Body of pancreas (tissue), 4 donors: ENCODE results near the gene RASGRF1. TPM values are rescaled to one million over a fixed set of nuclear protein-coding genes. Genes with fewer than 3 reads are reported as not detected.

Experiments used
- ATAC-seq: fragments of 150-250 bp; one replicate; pipeline ENCODE4 v1.9.1; 2016
- DNase-seq, 4 donors: peaks; one replicate each; pipeline ENCODE4 v3.0.0-alpha.2; 2019
- H3K27ac ChIP-seq, 4 donors: fragments of 200-600 bp; sonication (generic); 1 replicate in 3 of 4; 2 replicates in 1 of 4; pipeline versions ENCODE4 v1.5.1 to v1.6.1; 2016 to 2019; ENCODE audit warnings: mild to moderate bottlenecking in 1 of 4, mixed read lengths in 1 of 4, moderate library complexity in 1 of 4
- H3K27me3 ChIP-seq, 2 donors: fragments of 200-600 bp; sonication (generic); one replicate each; pipeline ENCODE4 v1.6.0; 2016; ENCODE audit warnings: mild to moderate bottlenecking in 1 of 2
- H3K36me3 ChIP-seq, 2 donors: fragments of 200-600 bp; sonication (generic); replicated peaks in 1 of 2; 2 replicates each; pipeline ENCODE4 v1.5.1; 2016; ENCODE audit warnings: low read depth in 2 of 2; ENCODE audit not compliant: insufficient read depth in 1 of 2
- H3K4me1 ChIP-seq: fragments of 200-600 bp; sonication (generic); one replicate; pipeline ENCODE4 v1.6.0; 2016
- H3K4me3 ChIP-seq, 2 donors: fragments of 200-600 bp; sonication (generic); 1 replicate in 1 of 2; 2 replicates in 1 of 2; pipeline ENCODE4 v1.5.1; 2016 to 2019
- H3K9me3 ChIP-seq, 3 donors: fragments of 200-600 bp; sonication (generic); 1 replicate in 2 of 3; 2 replicates in 1 of 3; pipeline ENCODE4 v1.5.1; 2016
- POLR2A ChIP-seq, 3 donors: fragments of 450-650 bp; IDR thresholded peaks; one replicate each; pipeline ENCODE4 v1.6.1; 2016; ENCODE audit warnings: antibody characterized with exemption in 3 of 3, mild to moderate bottlenecking in 2 of 3
- WGBS, 2 donors: methylation state at CpG; one replicate each; pipeline ENCODE4 v1.1.5; 2017; 5-methylcytosine and 5-hydroxymethylcytosine counted together
- intact Hi-C: fragments of 100-400 bp; cut with DNase I; formaldehyde crosslinking; loops from one replicate; pipeline ENCODE4 v1.15.1; 2023
- total RNA-seq, 2 donors: library from RNA; depleted of rRNA; stranded (reverse); fragments of >200 nt; gene quantifications; one replicate each; pipeline ENCODE4 v1.1.0, GENCODE V29; 2016
- TF ChIP-seq, protein P1 (sequence below), 7 experiments: fragments of 450-650 bp in 4 of 7; fragments of 200-600 bp in 3 of 7; sonication (generic) in 3 of 7; IDR thresholded peaks; one replicate each; pipeline ENCODE4 v1.5.1; 2016 to 2019; ENCODE audit warnings: antibody characterized with exemption in 7 of 7

RASGRF1 gene
- total RNA-seq, 2 donors from 2014 or later = 1.0 to 3.6 TPM

GRCh38 chr15:78956937-78957336 lies 133.6 kb downstream of the RASGRF1 start:
- H3K36me3 ChIP-seq = no peaks in the 10 kb centered on the region
- intact Hi-C loops = no loop called here
- TF ChIP-seq, protein P1, sequence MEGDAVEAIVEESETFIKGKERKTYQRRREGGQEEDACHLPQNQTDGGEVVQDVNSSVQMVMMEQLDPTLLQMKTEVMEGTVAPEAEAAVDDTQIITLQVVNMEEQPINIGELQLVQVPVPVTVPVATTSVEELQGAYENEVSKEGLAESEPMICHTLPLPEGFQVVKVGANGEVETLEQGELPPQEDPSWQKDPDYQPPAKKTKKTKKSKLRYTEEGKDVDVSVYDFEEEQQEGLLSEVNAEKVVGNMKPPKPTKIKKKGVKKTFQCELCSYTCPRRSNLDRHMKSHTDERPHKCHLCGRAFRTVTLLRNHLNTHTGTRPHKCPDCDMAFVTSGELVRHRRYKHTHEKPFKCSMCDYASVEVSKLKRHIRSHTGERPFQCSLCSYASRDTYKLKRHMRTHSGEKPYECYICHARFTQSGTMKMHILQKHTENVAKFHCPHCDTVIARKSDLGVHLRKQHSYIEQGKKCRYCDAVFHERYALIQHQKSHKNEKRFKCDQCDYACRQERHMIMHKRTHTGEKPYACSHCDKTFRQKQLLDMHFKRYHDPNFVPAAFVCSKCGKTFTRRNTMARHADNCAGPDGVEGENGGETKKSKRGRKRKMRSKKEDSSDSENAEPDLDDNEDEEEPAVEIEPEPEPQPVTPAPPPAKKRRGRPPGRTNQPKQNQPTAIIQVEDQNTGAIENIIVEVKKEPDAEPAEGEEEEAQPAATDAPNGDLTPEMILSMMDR (IDR thresholded peaks at IDR 0.05) = no peak
- no peak for TF ChIP-seq POLR2A (IDR thresholded peaks at IDR 0.05)

GRCh38 chr15:78955355-78955754 lies 135.2 kb downstream of the RASGRF1 start:
- 83 to 94% methylated on average over 5 of the region's 5 CpGs for WGBS, 2 donors
- Histone ChIP-seq H3K4me3 (no peak overlapping the region), H3K4me1 (peaks cover 31% of the 10 kb centered on the region), H3K27me3 (no peaks in the 10 kb centered on the region), H3K9me3 (no peaks in the 10 kb centered on the region), H3K27ac (no peak overlapping the region), H3K36me3 (no peaks in the 10 kb centered on the region)
- ATAC-seq (no peak), DNase-seq (no peak)
- intact Hi-C loops = no loop called here
- TF ChIP-seq, protein P1 (IDR thresholded peaks at IDR 0.05) = no peak
- no peak for TF ChIP-seq POLR2A (IDR thresholded peaks at IDR 0.05)

More at GRCh38 chr15:78956937-78957336, 133.6 kb downstream of the RASGRF1 start:
- WGBS, 2 donors = 80 to 87% methylated on average over 1 of the region's 1 CpG
- ATAC-seq = no peak
- Histone ChIP-seq H3K4me1 (peaks cover 15% of the 10 kb centered on the region), H3K27ac (no peak overlapping the region), H3K4me3 (no peak overlapping the region), H3K27me3 (no peaks in the 10 kb centered on the region), H3K9me3 (no peaks in the 10 kb centered on the region)
- DNase-seq = no peak

DNA sequence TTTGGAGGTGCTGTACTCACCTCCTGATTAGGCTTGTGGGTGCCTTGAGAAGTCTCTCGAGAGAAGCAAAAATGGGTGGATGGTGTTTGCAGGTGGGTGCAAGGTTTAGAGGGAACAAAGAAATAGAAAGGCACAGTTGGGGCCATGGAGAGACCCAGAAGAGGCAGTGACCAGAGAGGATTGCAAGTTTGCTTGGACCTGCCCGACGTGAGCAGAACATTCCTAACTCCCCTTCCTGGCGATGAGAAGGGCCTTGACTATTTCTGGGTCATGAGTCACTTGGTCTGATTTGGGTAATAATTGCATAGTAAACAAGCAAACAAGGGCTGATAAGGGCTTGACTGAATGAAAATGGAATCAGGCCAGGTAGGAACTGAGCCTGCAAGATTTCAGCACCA lies 138.7 kb downstream of the RASGRF1 start:
- peak; percentile 56 to 84 (median 71) for DNase-seq
- no peak overlapping the region for H3K4me3 ChIP-seq
- intact Hi-C loops = no loop called here
- H3K9me3 ChIP-seq = no peaks in the 10 kb centered on the region
- peak; percentile 89 for ATAC-seq
- H3K36me3 ChIP-seq = no peaks in the 10 kb centered on the region
- peaks cover 45% of the 10 kb centered on the region for H3K4me1 ChIP-seq
- H3K27ac ChIP-seq = peak overlapping the region; percentile 73 to 87 (median 76)
- TF ChIP-seq POLR2A (IDR thresholded peaks at IDR 0.05) = peak in 2 of 3 donors; percentile 23 to 45
- TF ChIP-seq, protein P1 (IDR thresholded peaks at IDR 0.05) = no peak
- 4 to 13% methylated on average over 4 of the region's 4 CpGs for WGBS, 2 donors
- no peaks in the 10 kb centered on the region for H3K27me3 ChIP-seq

- TF ChIP-seq, protein P1 (IDR thresholded peaks at IDR 0.05) = peak in 4 of 7 experiments; percentile 30 to 44 (median 42)
- TF ChIP-seq POLR2A (IDR thresholded peaks at IDR 0.05) = no peak
- intact Hi-C loops = no loop called here
- no peaks in the 10 kb centered on the region for H3K36me3 ChIP-seq
- H3K27me3 ChIP-seq = no peaks in the 10 kb centered on the region
- peaks cover 45% of the 10 kb centered on the region for H3K4me1 ChIP-seq
- peak overlapping the region; percentile 73 to 87 (median 76) for H3K27ac ChIP-seq
- ATAC-seq = peak; percentile 39
- 22 to 31% methylated on average over 10 of the region's 10 CpGs for WGBS, 2 donors
- H3K9me3 ChIP-seq = no peaks in the 10 kb centered on the region
- no peak overlapping the region for H3K4me3 ChIP-seq
- DNase-seq = no peak
Observed at GRCh38 chr15:78950902-78951840, 139.4 kb downstream of the RASGRF1 start.
